Measurements from ENCODE around the gene BTBD18. TPM values are rescaled to one million over a fixed set of nuclear protein-coding genes. Genes with fewer than 3 reads are reported as not detected.

Gene BTBD18
- total and polyA plus RNA-seq, 2 of the 13 experiments (the other 11 are each of a cell fraction or from before 2014, with no cell fraction given), result not detected

GRCh38 chr11:57777969-57778317, 26.3 kb upstream of the BTBD18 start:
- ChIA-PET CTCF (ENCODE audit: low intra/inter-chr PET ratio, low total read pairs) (no interaction called here), POLR2A (interaction anchor here (0.8 to 11.1 kb wide), 14 partner anchors 11 to 508 kb away, joined by 3 to 215 read pairs (median 5); partner anchors contain the start of genes BTBD18, CTNND1, MED19 and SELENOH)
- FAIRE-seq (peak; percentile 77), ATAC-seq (peak; percentile 72), DNase-seq (ENCODE audit: low spot score) (peak; percentile 94)
- peaks cover 21% of the 10 kb centered on the region; the same call in 1 of the 2 replicates for H4K20me1 ChIP-seq (ENCODE audit: insufficient read depth, low read length)
- H3K9me3 ChIP-seq (ENCODE audit: low read length), result no peaks in the 10 kb centered on the region
- no peak overlapping the region for H2AFZ ChIP-seq (ENCODE audit: low read length)
- peak overlapping the region; percentile 81 for H3K4me2 ChIP-seq (ENCODE audit: low read depth, low read length)
- H3K27me3 ChIP-seq (ENCODE audit: control insufficient read depth in 1 of 2, insufficient read depth in 2 of 2, low read length in 2 of 2), result no peaks in the 10 kb centered on the region
- TSS peak; percentile 98 for BruUV-seq (replicated peaks)
- peak overlapping the region; percentile 96 for H3K27ac ChIP-seq (ENCODE audit: extremely low read length, insufficient read depth, low read length)
- intact Hi-C loops (cut with micrococcal nuclease; ENCODE audit: unreplicated experiment), result loop anchor here (1.0 to 2.0 kb wide), 3 partner anchors 15 to 65 kb away; partner anchors contain the start of genes MED19 and TMX2
- H3K4me3 ChIP-seq (replicated peaks in 1 of 3; ENCODE audit: insufficient read depth in 1 of 3, low read depth in 2 of 3, low read length in 3 of 3), result peak overlapping the region; percentile 29 to 49 (median 43)
- in situ Hi-C loops (cut with HindIII; ENCODE audit: extremely low pct_ligation_motif_present, low pct_unique_long_range_greater_than_20kb), result no loop called here
- H3K36me3 ChIP-seq (replicated peaks in 1 of 2; ENCODE audit: control insufficient read depth in 1 of 2, insufficient read depth in 2 of 2, low read length in 2 of 2), result peaks cover 0 to 1% of the 10 kb centered on the region in 2 experiments; a peak in 3 of 5 replicates
- peaks cover 96% of the 10 kb centered on the region for H3K4me1 ChIP-seq (ENCODE audit: insufficient read depth, low read length)
- peaks cover 89% of the 10 kb centered on the region for H3K79me2 ChIP-seq (ENCODE audit: insufficient read depth, low read length)
- WGBS (ENCODE audit: low lambda C conversion rate), result 0% methylated on average over 3 of the region's 3 CpGs
- H3K9ac ChIP-seq (ENCODE audit: insufficient read depth, low read depth, low read length), result peak overlapping the region; percentile 83
- TF ChIP-seq ZNF569 (CRISPR knock-in tag; IDR thresholded peaks at IDR 0.05; ENCODE audit: borderline replicate concordance) (no peak), ZFP91 (CRISPR knock-in tag; IDR thresholded peaks at IDR 0.05; ENCODE audit: borderline replicate concordance) (no peak), TBP (CRISPR knock-in tag; IDR thresholded peaks at IDR 0.05) (no peak), SMAD9 (CRISPR knock-in tag; IDR thresholded peaks at IDR 0.05) (no peak), ARID3A (IDR thresholded peaks at IDR 0.05; ENCODE audit: low read depth, low read length) (peak; percentile 22; the same call in 1 of the 2 replicates), REL (CRISPR knock-in tag; conservative IDR thresholded peaks at IDR 0.05) (no peak), ZNF580 (CRISPR knock-in tag; IDR thresholded peaks at IDR 0.05; ENCODE audit: borderline replicate concordance, low read depth) (no peak), NFKB2 (CRISPR knock-in tag; IDR thresholded peaks at IDR 0.05; ENCODE audit: borderline replicate concordance) (no peak), ZNF558 (CRISPR knock-in tag; IDR thresholded peaks at IDR 0.05; ENCODE audit: borderline replicate concordance) (no peak), KLF9 (CRISPR knock-in tag; IDR thresholded peaks at IDR 0.05; ENCODE audit: low read depth) (no peak), ZNF281 (CRISPR knock-in tag; IDR thresholded peaks at IDR 0.05; ENCODE audit: borderline replicate concordance) (peak; percentile 49; the same call in 1 of the 2 replicates), FOXP4 (CRISPR knock-in tag; IDR thresholded peaks at IDR 0.05) (peak; percentile 56; the same call in 1 of the 2 replicates), TCF7L2 (IDR thresholded peaks at IDR 0.05; ENCODE audit: low read depth, low read length) (no peak), BRF2 (CRISPR knock-in tag; IDR thresholded peaks at IDR 0.05) (no peak)

All from HepG2 (cell line).